Breast epithelium (tissue), 4 donors: ENCODE results near the gene VGLL2. TPM values are rescaled to one million over a fixed set of nuclear protein-coding genes. Genes with fewer than 3 reads are reported as not detected.

Experiments
- DNase-seq, 2 donors: peaks; one replicate each; pipeline ENCODE4 v3.0.0-alpha.2; 2019; ENCODE audit warnings: low spot score in 2 of 2
- H3K27ac ChIP-seq, 2 donors: fragments of 200-600 bp; sonication (generic) in 1 of 2; one replicate each; pipeline ENCODE4 v1.5.1; 2016 to 2019; ENCODE audit warnings: mild to moderate bottlenecking in 1 of 2
- H3K27me3 ChIP-seq, 2 donors: fragments of 200-600 bp; sonication (generic) in 1 of 2; one replicate each; pipeline versions ENCODE4 v1.5.1 to v1.6.0; 2017 to 2019; ENCODE audit warnings: control low read depth in 1 of 2, mild to moderate bottlenecking in 1 of 2
- H3K36me3 ChIP-seq: fragments of 200-600 bp; one replicate; pipeline ENCODE4 v1.5.1; 2019
- H3K4me1 ChIP-seq, 2 donors: fragments of 200-600 bp; sonication (generic); one replicate each; pipeline ENCODE4 v1.5.1; 2016 to 2019; ENCODE audit warnings: control low read depth in 1 of 2
- H3K4me3 ChIP-seq, 3 donors: fragments of 200-600 bp; sonication (generic); 1 replicate in 2 of 3; 2 replicates in 1 of 3; pipeline ENCODE4 v1.5.1; 2016 to 2019; ENCODE audit warnings: mild to moderate bottlenecking in 3 of 3, moderate library complexity in 2 of 3
- H3K9me3 ChIP-seq, 2 donors: fragments of 200-600 bp; sonication (generic) in 1 of 2; one replicate each; pipeline ENCODE4 v1.5.1; 2016 to 2019; ENCODE audit warnings: control low read depth in 1 of 2
- CTCF ChIP-seq, 3 donors: fragments of 450-650 bp; IDR thresholded peaks; one replicate each; pipeline ENCODE4 v1.5.1; 2016 to 2017; ENCODE audit warnings: antibody characterized with exemption in 3 of 3, mild to moderate bottlenecking in 3 of 3, moderate library complexity in 3 of 3
- POLR2A ChIP-seq: fragments of 450-650 bp; IDR thresholded peaks from one replicate; pipeline ENCODE4 v1.6.1; 2016; ENCODE audit warnings: antibody characterized with exemption, mild to moderate bottlenecking, moderate library complexity
- intact Hi-C: fragments of 100-400 bp; cut with DNase I; formaldehyde crosslinking; loops from one replicate; pipeline ENCODE4 v1.15.1; 2023; ENCODE audit warnings: low total_unique reads
- total RNA-seq, 3 donors: library from RNA; depleted of rRNA; stranded (reverse); fragments of >200 nt; gene quantifications; one replicate each; pipeline ENCODE4 v1.1.0, GENCODE V29; 2016

The VGLL2 gene
- total RNA-seq, 3 donors from 2014 or later: not detected

GRCh38 chr6:117317261-117317660 is 51.9 kb downstream of the VGLL2 start:
- Histone ChIP-seq H3K36me3 (no peaks in the 10 kb centered on the region), H3K4me3 (no peak overlapping the region), H3K27me3 (no peaks in the 10 kb centered on the region), H3K9me3 (no peaks in the 10 kb centered on the region), H3K27ac (no peak overlapping the region), H3K4me1 (no peaks in the 10 kb centered on the region)
- no peak for DNase-seq
- TF ChIP-seq POLR2A (no peak), CTCF (IDR thresholded peaks at IDR 0.05) (peak in 2 of 3 donors; percentile 14 to 47)
- intact Hi-C loops: no loop called here

Other genes starting within 250 kb of the VGLL2 start
- under 1 TPM in 1 of 3 donors, not detected in 2; under 0.01 TPM for gene ROS1, start 160.4 kb downstream of the VGLL2 start, total RNA-seq
- 10 to 100 TPM; 10.4 to 16.0 (median 11.8) TPM for gene DCBLD1, start 217.1 kb downstream of the VGLL2 start, total RNA-seq